ENCODE data around the gene TRIM24.

DNA sequence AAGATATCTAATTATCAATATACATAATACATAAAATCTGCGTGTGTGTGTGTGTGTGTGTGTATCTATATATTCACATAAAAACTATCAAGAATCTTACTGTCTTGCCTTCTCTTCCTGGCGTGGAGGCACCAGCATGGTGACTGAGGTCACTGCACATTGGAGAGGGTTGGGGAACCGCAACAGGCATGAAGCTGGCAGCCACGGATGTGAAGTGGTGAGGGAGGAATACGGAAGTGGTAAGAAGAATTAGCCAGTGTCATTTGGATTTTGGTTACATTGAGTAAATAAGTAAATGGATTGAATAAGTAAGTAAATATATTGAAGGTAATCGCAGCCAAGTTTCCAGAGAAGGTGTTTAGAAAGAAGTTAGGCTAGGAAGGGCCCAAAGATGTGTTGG is 85.1 kb downstream of the TRIM24 start:
- TF ChIP-seq POLR2A (IDR thresholded peaks at IDR 0.05; ENCODE audit: low read length) (no peak), GATA1 (IDR thresholded peaks at IDR 0.05; ENCODE audit: low read depth, low read length) (no peak)
